Colonic mucosa (tissue), 4 donors: ENCODE results near the gene FGD2. TPM values are rescaled to one million over a fixed set of nuclear protein-coding genes. Genes with fewer than 3 reads are reported as not detected.

Experiments used
- DNase-seq: peaks from one replicate; pipeline ENCODE4 v3.0.0-alpha.2; 2020
- H3K27ac ChIP-seq: fragments of 200-600 bp; one replicate; pipeline ENCODE4 v1.8.0; 2021
- H3K27me3 ChIP-seq: fragments of 200-600 bp; one replicate; pipeline ENCODE4 v1.8.0; 2021
- H3K36me3 ChIP-seq: fragments of 200-600 bp; one replicate; pipeline ENCODE4 v1.8.0; 2021
- H3K4me1 ChIP-seq: fragments of 200-600 bp; one replicate; pipeline ENCODE4 v1.8.0; 2021; ENCODE audit warnings: mild to moderate bottlenecking
- H3K4me3 ChIP-seq: fragments of 200-600 bp; one replicate; pipeline ENCODE4 v1.8.0; 2021
- H3K9ac ChIP-seq, 2 donors: one replicate each; pipeline ENCODE4 v1.7.0; 2013; ENCODE audit warnings: control low read depth in 2 of 2, low read depth in 2 of 2, low read length in 2 of 2
- H3K9me3 ChIP-seq: fragments of 200-600 bp; one replicate; pipeline ENCODE4 v1.8.0; 2021
- intact Hi-C: fragments of 100-400 bp; cut with DNase I; formaldehyde crosslinking; loops from one replicate; pipeline ENCODE4 v1.14.1; 2022
- total RNA-seq, 2 donors: library from RNA; stranded (reverse); fragmentation: NEBNext Ultra II Directional in 1 of 2; extraction: Animal tissue kit (Norgen Biotek cat#: 25700) in 1 of 2; gene quantifications; one replicate each; pipeline ENCODE4 v1.2.1, GENCODE V29; 2021
- TF ChIP-seq, protein P1 (sequence below): fragments of 200-600 bp; IDR thresholded peaks from one replicate; pipeline ENCODE4 v1.8.0; 2022; ENCODE audit warnings: antibody characterized with exemption, mild to moderate bottlenecking
- donor health status: healthy.
- donor health status: DM: no; HTN: no; CAD: no.
- donor health status: DM: no; HTN: no; CAD: no.

Gene FGD2
- total RNA-seq, 2 donors from 2014 or later, result 3.6 to 3.8 TPM

DNA sequence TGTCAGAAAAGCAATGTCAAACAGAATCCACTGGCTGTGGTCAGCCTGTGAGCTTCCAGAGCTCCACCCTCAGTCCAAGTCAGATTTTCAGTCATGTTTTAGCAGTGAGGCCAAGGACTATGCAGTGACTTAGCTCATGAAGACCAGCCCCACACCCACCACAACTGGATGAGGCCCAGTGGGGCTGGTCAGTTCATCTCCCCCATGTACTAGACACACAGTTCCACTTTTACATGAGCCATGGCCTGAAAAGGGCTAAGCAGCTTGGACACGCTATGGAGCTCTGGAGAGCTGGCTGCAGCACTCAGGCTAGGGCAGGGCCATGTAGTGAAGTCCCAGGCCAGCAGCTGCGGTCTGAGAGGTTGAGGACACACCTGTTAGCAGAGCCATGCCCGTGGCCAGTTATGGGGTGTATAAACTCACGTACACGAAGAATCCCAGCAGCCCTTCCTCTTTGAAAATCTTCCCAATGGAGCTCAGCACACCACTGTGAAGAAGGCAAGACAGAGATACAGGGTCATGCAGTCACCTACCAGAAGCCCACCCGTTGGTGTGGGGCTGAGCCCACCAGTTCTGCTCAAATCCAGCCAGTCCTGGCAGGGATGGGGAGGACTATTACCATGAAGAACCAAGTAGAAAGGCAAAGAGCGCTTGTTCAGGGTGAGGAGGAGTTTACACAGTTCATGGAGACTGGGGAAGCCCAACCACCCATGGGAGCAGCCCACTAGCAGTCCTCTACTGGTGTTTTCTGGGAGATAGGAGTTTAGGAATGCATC is 30.0 kb upstream of the FGD2 start:
- H3K9me3 ChIP-seq, result no peaks in the 10 kb centered on the region
- no peak overlapping the region for H3K27ac ChIP-seq
- no peaks in the 10 kb centered on the region for H3K4me1 ChIP-seq
- peaks cover 47% of the 10 kb centered on the region for H3K36me3 ChIP-seq
- H3K9ac ChIP-seq, result no peak overlapping the region
- no peak for DNase-seq
- H3K4me3 ChIP-seq, result no peak overlapping the region
- intact Hi-C loops, result loop anchor here (5.0 kb wide), 1 partner anchor 78 kb away; no protein-coding TSS in a partner anchor
- H3K27me3 ChIP-seq, result no peaks in the 10 kb centered on the region
- TF ChIP-seq, protein P1, sequence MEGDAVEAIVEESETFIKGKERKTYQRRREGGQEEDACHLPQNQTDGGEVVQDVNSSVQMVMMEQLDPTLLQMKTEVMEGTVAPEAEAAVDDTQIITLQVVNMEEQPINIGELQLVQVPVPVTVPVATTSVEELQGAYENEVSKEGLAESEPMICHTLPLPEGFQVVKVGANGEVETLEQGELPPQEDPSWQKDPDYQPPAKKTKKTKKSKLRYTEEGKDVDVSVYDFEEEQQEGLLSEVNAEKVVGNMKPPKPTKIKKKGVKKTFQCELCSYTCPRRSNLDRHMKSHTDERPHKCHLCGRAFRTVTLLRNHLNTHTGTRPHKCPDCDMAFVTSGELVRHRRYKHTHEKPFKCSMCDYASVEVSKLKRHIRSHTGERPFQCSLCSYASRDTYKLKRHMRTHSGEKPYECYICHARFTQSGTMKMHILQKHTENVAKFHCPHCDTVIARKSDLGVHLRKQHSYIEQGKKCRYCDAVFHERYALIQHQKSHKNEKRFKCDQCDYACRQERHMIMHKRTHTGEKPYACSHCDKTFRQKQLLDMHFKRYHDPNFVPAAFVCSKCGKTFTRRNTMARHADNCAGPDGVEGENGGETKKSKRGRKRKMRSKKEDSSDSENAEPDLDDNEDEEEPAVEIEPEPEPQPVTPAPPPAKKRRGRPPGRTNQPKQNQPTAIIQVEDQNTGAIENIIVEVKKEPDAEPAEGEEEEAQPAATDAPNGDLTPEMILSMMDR, result no peak

- no peak overlapping the region for H3K4me3 ChIP-seq
- no peak for DNase-seq
- no peak overlapping the region for H3K27ac ChIP-seq
- H3K36me3 ChIP-seq, result peaks cover 46% of the 10 kb centered on the region
- H3K27me3 ChIP-seq, result no peaks in the 10 kb centered on the region
- intact Hi-C loops, result loop anchor here (5.0 kb wide), 1 partner anchor 79 kb away; no protein-coding TSS in a partner anchor
- H3K9me3 ChIP-seq, result no peaks in the 10 kb centered on the region
- H3K9ac ChIP-seq, result no peak overlapping the region
- TF ChIP-seq, protein P1, result no peak
- H3K4me1 ChIP-seq, result no peaks in the 10 kb centered on the region
These were observed 29.5 kb upstream of the FGD2 start for GRCh38 chr6:36976007-36976264.

DNA sequence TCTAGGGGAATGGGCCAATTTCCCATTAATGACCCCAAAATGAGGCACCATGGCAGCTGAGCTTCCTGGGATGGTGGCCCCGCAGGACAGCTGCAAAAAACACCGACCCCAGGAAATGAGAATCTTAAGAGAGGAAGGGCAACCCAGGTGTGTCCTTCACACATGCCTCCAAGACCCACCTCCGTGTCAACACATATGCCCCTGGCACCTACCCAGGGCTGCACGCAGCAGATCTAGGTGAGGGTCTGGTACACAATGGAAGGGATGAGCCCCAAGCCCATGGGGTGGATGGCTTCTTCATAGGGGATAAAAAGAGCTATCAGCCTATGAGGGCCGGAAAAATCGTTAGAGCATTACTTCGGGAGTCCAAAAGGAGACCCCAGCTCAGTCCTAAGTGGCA is 28.9 kb upstream of the FGD2 start:
- Histone ChIP-seq H3K27me3 (no peaks in the 10 kb centered on the region), H3K36me3 (peaks cover 45% of the 10 kb centered on the region), H3K4me1 (no peaks in the 10 kb centered on the region), H3K9me3 (no peaks in the 10 kb centered on the region), H3K4me3 (no peak overlapping the region), H3K9ac (no peak overlapping the region), H3K27ac (no peak overlapping the region)
- TF ChIP-seq, protein P1, result no peak
- intact Hi-C loops, result loop anchor here (5.0 kb wide), 1 partner anchor 79 kb away; no protein-coding TSS in a partner anchor
- DNase-seq, result no peak

DNA sequence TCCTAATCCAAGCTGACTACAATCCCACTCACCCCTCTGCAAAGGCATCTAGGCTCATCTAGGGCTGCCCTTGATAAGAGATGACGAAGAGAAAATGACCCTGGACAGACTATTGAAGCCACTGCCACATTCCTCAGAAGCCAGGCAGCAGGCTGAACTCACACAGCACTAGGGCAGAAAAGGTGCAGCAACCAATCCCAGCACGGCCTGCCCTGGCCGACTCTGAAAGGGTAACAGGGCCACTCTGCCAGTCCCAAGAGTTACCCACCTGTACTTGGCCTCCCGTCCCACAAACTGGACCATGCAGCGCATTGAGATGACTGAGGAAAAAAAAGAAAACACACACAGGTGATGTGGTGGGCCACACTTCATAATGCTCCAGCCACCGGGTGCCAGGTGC is 28.5 kb upstream of the FGD2 start:
- H3K9me3 ChIP-seq, result no peaks in the 10 kb centered on the region
- H3K9ac ChIP-seq, result no peak overlapping the region
- DNase-seq, result no peak
- no peak overlapping the region for H3K27ac ChIP-seq
- TF ChIP-seq, protein P1, result no peak
- no peaks in the 10 kb centered on the region for H3K4me1 ChIP-seq
- H3K4me3 ChIP-seq, result no peak overlapping the region
- intact Hi-C loops, result loop anchor here (5.0 kb wide), 1 partner anchor 80 kb away; no protein-coding TSS in a partner anchor
- no peaks in the 10 kb centered on the region for H3K27me3 ChIP-seq
- H3K36me3 ChIP-seq, result peaks cover 41% of the 10 kb centered on the region

- intact Hi-C loops, result loop anchor here (5.0 kb wide), 1 partner anchor 80 kb away; no protein-coding TSS in a partner anchor
- H3K9ac ChIP-seq, result no peak overlapping the region
- H3K9me3 ChIP-seq, result no peaks in the 10 kb centered on the region
- H3K36me3 ChIP-seq, result peaks cover 35% of the 10 kb centered on the region
- TF ChIP-seq, protein P1, result no peak
- H3K27me3 ChIP-seq, result no peaks in the 10 kb centered on the region
- no peak for DNase-seq
- H3K27ac ChIP-seq, result no peak overlapping the region
- H3K4me3 ChIP-seq, result no peak overlapping the region
- H3K4me1 ChIP-seq, result no peaks in the 10 kb centered on the region
These were observed 27.9 kb upstream of the FGD2 start for GRCh38 chr6:36977470-36977941.
